HCEC 1CT (cell line): Measurements from ENCODE around the gene HACE1.
"Not testable (repeated sequence)": the region's sequence is repeated elsewhere in the genome, so short reads cannot be mapped to it uniquely, and the experiment has no call there.

Source experiments
- DNase-seq: peaks from one replicate; pipeline ENCODE4 v3.0.0-alpha.2; 2017

HACE1 gene

DNA sequence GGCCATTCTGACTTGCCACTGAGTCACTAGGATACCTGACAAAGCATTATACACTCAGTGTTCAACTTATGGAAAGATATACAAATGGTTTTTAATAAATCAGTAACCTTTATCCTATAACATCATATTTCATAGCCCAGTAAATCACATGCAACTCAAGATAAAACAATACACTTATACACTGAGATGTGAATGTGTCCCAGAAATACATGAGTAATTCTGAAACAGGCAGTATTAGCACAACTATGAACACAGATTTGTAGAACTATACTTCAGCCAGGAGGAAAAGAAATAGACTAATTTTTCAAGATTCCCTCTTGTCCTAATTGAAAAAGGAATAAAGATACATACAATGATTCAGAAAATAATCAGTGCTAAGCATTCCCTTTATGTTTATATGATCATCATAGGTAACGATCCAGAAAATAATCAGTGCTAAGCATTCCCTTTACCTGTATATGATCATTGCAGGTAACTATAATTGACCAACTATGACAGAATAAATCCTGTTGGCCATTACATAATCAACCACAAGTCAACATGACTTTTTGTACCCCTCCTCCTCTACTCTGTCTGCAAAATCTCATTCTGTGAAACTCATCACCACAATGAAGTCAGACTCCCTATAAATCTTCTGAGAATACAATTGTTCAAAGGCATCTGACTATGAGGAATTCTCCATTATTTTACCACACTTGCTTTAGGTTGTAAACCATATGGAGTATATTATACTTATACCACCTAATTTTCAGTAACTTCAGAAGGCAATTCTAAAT, 30.3 kb downstream of the HACE1 start:
- no peak for DNase-seq

DNA sequence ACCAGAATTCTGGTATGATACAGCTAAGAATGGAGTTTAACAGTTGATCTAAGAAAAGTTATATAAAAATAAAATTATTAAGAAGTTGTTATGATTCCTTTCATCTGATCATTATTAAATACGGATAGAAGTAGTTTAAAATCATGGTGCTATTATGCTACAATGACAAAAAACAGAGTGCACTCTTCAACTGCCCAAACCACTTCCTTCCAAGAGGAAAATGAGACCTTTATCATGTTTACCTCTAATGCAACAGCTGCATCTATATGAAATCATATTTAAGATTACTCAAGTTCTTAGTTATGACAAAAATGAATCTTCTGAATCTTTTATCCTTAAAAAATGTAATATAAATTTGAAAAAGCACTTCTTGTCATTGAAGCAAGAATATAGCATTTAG, 31.2 kb downstream of the HACE1 start:
- DNase-seq, result no peak

DNA sequence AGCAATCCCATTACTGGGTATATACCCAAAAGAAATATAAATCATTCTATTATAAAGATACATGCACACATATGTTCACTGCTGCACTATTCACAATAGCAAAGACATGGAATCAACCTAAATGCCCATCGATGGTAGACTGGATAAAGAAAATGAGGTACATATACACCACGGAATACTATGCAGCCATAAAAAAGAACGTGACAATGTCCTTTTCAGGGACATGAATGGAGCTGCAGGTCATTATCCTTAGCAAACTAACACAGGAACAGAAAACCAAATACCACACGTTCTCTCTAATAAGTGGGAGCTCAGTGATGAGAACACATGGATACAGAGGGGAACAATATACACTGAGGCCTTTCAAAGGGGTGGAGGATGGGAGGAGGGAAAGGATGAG, 38.9 kb downstream of the HACE1 start:
- not testable (repeated sequence) for DNase-seq

DNA sequence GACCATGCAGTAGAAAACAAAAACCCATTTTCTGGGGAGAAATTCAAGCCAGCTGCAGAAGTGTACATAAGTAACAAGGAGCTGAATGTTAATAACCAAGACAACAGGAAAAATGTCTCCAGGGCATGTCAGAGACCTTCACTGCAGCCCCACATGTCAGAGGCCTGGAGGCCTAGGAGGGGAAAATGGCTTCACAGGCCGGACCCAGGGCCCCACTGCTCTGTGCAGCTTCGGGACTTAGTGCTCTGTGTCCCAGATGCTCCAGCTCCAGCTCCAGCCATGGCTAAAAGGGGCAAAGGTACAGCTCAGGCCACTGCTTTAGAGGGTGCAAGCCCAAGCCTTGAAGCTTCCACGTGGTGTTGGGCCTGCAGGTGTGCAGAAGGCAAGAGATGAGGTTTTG, 43.6 kb downstream of the HACE1 start:
- DNase-seq, result no peak

DNA sequence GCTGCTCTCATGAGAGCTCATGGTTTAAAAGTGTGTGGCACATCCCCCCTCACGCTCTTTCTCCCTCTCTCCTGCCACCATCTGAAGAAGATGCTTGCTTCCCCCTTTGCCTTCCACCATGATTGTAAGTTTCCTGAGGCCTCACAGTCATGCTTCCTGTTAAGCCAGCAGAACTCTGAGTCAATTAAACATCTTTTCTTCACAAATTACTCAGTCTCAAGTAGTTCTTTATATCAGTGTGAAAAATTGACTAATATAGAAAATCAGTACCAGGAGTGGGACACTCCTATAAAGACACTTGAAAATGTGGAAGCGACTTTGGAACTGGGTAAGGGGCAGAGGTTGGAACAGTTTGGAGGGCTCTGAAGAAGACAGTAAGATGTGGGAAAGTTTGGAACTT, 45.0 kb downstream of the HACE1 start:
- no peak for DNase-seq

- DNase-seq, result no peak
Observed at GRCh38 chr6:104813552-104813951, 46.2 kb downstream of the HACE1 start.

- no peak for DNase-seq
Observed at GRCh38 chr6:104809116-104809515, 50.6 kb downstream of the HACE1 start.

- not testable (repeated sequence) for DNase-seq
Observed at GRCh38 chr6:104805335-104805734, 54.4 kb downstream of the HACE1 start.

GRCh38 chr6:104799134-104799657, 60.5 kb downstream of the HACE1 start:
- DNase-seq, result no peak

DNA sequence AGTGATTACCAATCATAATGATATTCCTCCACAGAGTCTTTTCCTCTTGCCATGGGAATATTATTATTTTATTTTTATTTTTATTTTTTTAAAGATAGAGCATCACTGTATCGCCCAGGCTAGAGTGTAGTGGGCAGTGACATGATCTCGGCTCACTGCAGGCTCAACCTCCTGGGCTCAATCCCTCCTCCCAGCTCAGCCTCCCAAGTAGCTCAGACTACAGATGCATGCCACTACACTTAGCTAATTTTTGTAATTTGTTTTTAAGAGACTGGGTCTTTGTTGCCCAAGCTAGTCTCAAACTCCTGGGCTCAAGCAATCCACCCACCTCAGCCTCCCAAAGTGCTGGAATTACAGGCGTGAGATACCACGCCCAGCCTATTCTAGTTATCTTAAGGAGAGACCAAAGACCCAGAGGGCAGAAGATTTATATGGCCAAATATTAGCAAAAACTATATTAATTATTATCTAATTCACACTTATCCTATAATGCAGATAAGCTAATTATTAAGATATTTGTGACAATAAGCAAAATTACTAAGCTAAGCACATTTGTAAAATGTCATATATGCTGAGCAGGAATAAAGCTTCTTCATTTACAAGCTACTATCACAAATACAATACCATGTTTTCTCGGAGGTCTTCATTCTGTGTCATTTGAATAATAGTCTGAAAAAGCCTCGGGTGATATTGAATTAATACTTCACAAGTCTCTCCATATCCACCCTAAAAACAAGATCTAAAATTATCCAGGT, 63.5 kb downstream of the HACE1 start:
- DNase-seq, result no peak

GRCh38 chr6:104795363-104795762, 64.4 kb downstream of the HACE1 start:
- DNase-seq, result no peak

GRCh38 chr6:104789770-104790190, 69.9 kb downstream of the HACE1 start:
- DNase-seq, result peak; percentile 70

DNA sequence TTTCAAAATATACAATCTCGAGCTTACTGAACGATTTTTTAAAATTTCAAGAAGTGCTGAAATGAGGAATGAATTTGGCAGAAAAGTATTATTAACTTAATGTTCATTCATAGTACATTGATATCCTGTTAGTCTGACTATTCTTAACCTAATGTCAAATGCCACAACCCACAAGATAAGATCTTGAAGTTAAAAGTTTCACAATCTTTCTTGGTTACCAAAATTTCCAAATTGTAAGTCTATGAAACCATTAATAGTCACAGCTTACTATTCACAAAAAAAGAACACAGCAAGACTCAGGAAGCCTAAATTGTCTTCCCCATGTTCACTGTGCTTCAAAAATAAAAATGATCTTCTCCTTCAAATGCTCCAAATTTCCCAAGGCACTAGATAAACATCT, 71.3 kb downstream of the HACE1 start:
- DNase-seq, result no peak

DNA sequence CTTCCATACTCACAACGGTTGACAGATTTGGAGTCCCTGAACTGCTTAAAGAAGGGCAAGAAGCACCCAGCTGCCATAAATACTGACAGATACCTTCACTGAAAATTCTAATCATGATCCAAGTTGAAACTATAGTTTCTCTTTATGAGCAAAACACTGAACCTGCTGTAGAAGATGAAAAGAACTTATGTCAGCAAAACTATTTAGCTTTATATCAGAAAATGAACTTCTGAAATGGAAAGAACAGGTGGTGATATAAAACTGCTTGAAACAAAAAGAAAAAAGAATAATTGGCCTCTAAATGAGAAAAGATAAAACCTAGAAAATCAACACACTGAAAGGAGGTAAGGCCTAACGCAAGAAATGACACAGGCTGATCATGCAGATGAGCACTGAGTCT, 72.4 kb downstream of the HACE1 start:
- DNase-seq, result no peak

DNA sequence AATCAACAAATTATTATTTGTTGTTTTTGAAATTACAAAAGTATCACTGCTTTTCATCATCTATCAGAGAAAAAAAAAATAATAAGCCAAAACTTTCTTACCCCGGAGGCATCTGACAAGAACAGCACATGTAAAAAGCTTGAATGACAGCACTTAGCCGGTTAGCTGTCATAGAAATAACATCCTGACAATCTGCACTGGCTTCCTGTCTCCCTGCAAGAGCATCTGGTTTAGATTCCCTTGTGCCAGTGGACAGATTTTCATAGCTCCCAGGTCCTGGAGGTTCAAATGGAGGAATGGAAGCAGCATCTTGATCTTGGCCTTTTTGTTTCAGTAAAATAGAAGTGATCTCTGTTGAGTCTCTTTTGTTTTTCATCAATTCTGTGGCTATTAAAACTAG, 74.8 kb downstream of the HACE1 start:
- DNase-seq, result peak; percentile 35

GRCh38 chr6:104771258-104771832, 88.4 kb downstream of the HACE1 start:
- peak; percentile 53 for DNase-seq

DNA sequence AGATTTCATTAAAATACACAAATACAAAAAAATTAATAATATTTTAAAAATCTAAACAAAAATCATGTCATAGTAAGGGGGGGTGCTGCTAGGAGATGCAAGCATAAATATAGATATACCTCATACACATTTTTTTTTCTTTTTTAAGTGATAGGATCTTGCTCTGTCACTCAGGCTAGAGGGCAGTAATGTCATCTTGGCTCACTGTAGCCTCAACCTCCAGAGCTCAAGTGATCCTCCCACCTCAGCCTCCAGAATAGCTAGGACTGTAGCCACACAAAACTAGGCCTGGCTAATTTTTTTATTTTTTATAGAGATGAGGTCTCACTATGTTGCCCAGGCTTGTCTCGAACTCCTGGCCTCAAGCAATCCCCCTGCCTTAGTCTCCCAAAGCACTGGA, 90.8 kb downstream of the HACE1 start:
- no peak for DNase-seq

- no peak for DNase-seq
Observed at GRCh38 chr6:104766595-104766994, 93.1 kb downstream of the HACE1 start.

DNA sequence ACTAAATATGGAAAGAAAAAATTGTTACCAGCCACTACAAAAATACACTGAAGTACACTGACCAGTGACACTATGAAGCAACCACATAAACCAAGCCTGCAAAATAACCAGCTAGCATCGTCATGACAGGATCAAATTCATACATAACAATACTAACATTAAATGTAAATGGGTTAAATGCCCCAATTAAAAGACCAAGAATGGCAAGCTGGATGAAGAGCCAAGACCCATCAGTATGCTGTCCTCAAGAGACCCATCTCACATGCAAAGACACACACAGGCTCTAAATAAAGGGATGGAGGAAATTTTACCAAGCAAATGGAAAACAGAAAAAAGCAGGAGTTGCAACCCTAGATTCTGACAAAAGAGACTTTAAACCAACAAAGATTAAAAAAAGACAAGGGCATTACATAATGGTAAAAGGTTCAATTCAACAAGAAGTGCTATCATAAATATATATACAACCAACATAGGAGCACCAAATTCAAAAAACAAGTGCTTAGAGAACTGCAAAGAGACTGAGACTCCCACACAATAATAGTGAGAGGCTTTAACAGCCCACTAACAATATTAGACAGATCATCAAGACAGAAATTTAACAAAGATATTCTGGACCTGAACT, 104.8 kb downstream of the HACE1 start:
- DNase-seq, result no peak

GRCh38 chr6:104753251-104753650, 106.5 kb downstream of the HACE1 start:
- no peak for DNase-seq

- no peak for DNase-seq
Observed at GRCh38 chr6:104750449-104750848, 109.3 kb downstream of the HACE1 start.

DNA sequence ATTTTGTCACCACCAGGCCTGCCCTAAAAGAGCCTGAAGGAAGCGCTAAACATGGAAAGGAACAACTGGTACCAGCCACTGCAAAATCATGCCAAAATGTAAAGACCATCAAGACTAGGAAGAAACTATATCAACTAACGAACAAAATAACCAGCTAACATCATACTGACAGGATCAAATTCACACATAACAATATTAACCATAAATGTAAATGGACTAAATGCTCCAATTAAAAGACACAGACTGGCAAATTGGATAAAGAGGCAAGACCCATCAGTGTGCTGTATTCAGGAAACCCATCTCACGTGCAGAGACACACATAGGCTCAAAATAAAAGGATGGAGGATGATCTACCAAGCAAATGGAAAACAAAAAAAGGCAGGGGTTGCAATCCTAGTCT, 120.6 kb downstream of the HACE1 start:
- DNase-seq, result not testable (repeated sequence)

GRCh38 chr6:104737567-104737966, 122.2 kb downstream of the HACE1 start:
- not testable (repeated sequence) for DNase-seq
